Tibial nerve (tissue), 4 donors: ENCODE data around the gene FOXE1.

Experiments used
- EP300 ChIP-seq, 2 donors: sonication (generic); formaldehyde crosslinking; IDR thresholded peaks; one replicate each; pipeline ENCODE4 v1.6.1; 2017; ENCODE audit warnings: antibody characterized with exemption in 2 of 2, mild to moderate bottlenecking in 1 of 2
- POLR2A ChIP-seq, 2 donors: fragments of 450-650 bp; IDR thresholded peaks; one replicate each; pipeline ENCODE4 v1.6.1; 2017; ENCODE audit warnings: antibody characterized with exemption in 2 of 2, mild to moderate bottlenecking in 2 of 2, moderate library complexity in 2 of 2
- TF ChIP-seq, protein P1 (sequence below), 5 experiments: fragments of 200-600 bp in 3 of 5; fragments of 450-650 bp in 2 of 5; sonication (generic) in 3 of 5; IDR thresholded peaks; one replicate each; pipeline ENCODE4 v1.5.1; 2016 to 2019; ENCODE audit warnings: antibody characterized with exemption in 5 of 5, mild to moderate bottlenecking in 3 of 5, moderate library complexity in 2 of 5

DNA sequence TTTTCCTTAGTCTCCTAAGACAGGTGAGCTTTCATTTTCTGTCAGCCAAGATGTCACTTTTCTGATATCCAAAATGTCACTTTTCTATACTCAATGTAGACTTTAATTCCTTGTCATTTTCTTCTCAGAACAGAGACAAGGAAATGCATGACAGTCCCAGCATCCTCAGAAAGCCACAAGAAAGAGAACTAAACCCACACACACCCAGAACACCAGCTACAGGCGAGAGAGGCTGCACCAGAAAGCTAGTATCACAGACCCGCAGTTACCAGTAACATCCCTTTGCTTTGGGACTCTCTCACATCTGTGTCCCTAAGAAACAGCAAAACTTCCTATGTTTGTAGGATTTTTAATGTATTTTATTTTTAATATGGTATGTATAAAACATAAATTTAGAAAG, 52.2 kb downstream of the FOXE1 start:
- TF ChIP-seq, protein P1, sequence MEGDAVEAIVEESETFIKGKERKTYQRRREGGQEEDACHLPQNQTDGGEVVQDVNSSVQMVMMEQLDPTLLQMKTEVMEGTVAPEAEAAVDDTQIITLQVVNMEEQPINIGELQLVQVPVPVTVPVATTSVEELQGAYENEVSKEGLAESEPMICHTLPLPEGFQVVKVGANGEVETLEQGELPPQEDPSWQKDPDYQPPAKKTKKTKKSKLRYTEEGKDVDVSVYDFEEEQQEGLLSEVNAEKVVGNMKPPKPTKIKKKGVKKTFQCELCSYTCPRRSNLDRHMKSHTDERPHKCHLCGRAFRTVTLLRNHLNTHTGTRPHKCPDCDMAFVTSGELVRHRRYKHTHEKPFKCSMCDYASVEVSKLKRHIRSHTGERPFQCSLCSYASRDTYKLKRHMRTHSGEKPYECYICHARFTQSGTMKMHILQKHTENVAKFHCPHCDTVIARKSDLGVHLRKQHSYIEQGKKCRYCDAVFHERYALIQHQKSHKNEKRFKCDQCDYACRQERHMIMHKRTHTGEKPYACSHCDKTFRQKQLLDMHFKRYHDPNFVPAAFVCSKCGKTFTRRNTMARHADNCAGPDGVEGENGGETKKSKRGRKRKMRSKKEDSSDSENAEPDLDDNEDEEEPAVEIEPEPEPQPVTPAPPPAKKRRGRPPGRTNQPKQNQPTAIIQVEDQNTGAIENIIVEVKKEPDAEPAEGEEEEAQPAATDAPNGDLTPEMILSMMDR (IDR thresholded peaks at IDR 0.05): no peak
- no peak for TF ChIP-seq POLR2A (IDR thresholded peaks at IDR 0.05)
- TF ChIP-seq EP300 (IDR thresholded peaks at IDR 0.05): no peak
